GM12865 (cell line): ENCODE data around the gene F5.

Experiments
- DNase-seq: peaks from one replicate; pipeline ENCODE4 v3.0.0; 2010; ENCODE audit warnings: low read depth
- H3K4me3 ChIP-seq: 2 replicates; pipeline ENCODE4 v1.5.1; 2011; ENCODE audit warnings: mild to moderate bottlenecking, low read depth, low read length, control low read depth
- CTCF ChIP-seq: IDR thresholded peaks from 2 replicates; pipeline ENCODE4 v1.5.1; 2011; ENCODE audit warnings: low read length, control low read depth, low read depth, inconsistent platforms; ENCODE audit not compliant: insufficient read depth; ENCODE audit errors: missing control alignments

The F5 gene

GRCh38 chr1:169472738-169473137, 113.5 kb downstream of the F5 start:
- no peak for DNase-seq
- no peak overlapping the region for H3K4me3 ChIP-seq
- no peak for TF ChIP-seq CTCF

DNA sequence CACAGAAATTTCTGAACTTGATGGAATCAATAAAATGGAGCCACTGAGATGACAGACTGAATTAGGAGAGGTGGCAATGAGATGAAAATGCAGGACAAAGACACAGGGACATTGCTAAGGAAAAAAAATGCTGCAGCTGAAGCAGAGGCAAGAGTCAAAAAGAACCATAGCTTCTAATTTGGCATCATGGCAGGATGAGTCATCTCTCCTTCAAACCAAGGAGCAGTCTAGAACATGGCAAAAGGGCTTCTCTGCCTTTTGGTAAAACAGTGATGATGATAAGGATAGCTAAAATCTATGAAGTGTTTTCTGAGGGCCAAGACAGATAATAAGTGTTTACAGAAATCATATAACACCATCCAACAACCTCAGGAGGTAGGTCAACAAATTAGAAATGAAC, 117.3 kb downstream of the F5 start:
- TF ChIP-seq CTCF = no peak
- no peak for DNase-seq
- H3K4me3 ChIP-seq = no peak overlapping the region

GRCh38 chr1:169466259-169467230, 119.7 kb downstream of the F5 start:
- peak; percentile 15 for TF ChIP-seq CTCF
- H3K4me3 ChIP-seq = no peak overlapping the region
- peak; percentile 48 for DNase-seq

DNA sequence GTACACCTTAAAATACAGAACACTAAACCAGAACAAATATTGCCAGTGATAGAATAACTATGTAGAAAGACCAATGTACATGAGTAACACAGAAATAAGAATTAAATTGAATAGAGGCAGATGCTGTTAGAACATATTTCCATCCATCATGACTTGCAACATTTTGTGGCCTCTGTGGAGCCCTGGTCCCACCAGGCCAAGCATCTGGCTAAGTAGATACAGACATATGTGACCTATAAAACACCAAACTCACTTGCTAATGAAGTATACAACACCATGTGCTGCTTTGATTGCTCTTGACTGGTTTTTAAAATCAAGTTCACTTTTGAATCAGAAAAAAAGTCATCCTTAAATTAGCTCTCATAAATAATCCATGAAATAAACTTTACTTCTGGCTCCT, 121.0 kb downstream of the F5 start:
- no peak for DNase-seq
- no peak overlapping the region for H3K4me3 ChIP-seq
- no peak for TF ChIP-seq CTCF
